Fibroblast of mammary gland (primary cell): ENCODE results near the gene ZNF280B.
"Not testable (repeated sequence)": the region's sequence is repeated elsewhere in the genome, so short reads cannot be mapped to it uniquely, and the experiment has no call there.

Source experiments
- DNase-seq: peaks from one replicate; pipeline ENCODE4 v3.0.0-alpha.2; 2010; ENCODE audit warnings: low read depth
- H3K4me3 ChIP-seq: 2 replicates; pipeline ENCODE4 v1.5.1; 2011; ENCODE audit warnings: low read depth, mild to moderate bottlenecking, low read length, moderate library complexity; ENCODE audit not compliant: control insufficient read depth
- TF ChIP-seq, protein P1 (sequence below): conservative IDR thresholded peaks from 2 replicates; pipeline ENCODE4 v1.5.1; 2011; ENCODE audit warnings: low read depth, low read length, inconsistent platforms; ENCODE audit not compliant: control insufficient read depth, insufficient read depth

Gene ZNF280B

GRCh38 chr22:22536515-22536914 is 28.0 kb upstream of the ZNF280B start:
- TF ChIP-seq, protein P1, sequence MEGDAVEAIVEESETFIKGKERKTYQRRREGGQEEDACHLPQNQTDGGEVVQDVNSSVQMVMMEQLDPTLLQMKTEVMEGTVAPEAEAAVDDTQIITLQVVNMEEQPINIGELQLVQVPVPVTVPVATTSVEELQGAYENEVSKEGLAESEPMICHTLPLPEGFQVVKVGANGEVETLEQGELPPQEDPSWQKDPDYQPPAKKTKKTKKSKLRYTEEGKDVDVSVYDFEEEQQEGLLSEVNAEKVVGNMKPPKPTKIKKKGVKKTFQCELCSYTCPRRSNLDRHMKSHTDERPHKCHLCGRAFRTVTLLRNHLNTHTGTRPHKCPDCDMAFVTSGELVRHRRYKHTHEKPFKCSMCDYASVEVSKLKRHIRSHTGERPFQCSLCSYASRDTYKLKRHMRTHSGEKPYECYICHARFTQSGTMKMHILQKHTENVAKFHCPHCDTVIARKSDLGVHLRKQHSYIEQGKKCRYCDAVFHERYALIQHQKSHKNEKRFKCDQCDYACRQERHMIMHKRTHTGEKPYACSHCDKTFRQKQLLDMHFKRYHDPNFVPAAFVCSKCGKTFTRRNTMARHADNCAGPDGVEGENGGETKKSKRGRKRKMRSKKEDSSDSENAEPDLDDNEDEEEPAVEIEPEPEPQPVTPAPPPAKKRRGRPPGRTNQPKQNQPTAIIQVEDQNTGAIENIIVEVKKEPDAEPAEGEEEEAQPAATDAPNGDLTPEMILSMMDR, result no peak
- no peak overlapping the region for H3K4me3 ChIP-seq
- no peak for DNase-seq

DNA sequence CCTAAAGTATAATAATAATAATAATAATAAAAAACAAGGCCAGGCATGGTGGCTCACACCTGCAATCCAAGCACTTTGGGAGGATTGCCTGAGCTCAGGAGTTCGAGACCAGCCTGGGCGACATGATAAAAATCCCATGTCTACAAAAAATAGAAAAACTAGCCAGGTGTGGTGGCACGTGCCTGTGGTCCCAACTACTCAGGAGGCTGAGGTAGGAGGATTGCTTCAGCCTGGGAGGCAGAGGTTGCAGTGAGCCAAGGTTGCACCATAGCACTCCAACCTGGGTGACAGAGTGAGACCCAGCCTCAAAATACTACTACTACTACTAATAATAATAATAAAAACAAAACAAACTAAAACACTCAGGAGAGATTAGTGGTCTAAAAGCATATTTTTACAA is 27.1 kb upstream of the ZNF280B start:
- TF ChIP-seq, protein P1, result no peak

GRCh38 chr22:22534604-22535415 is 26.3 kb upstream of the ZNF280B start:
- no peak overlapping the region for H3K4me3 ChIP-seq
- DNase-seq, result no peak
- TF ChIP-seq, protein P1, result no peak

More for the DNA sequence above, 27.1 kb upstream of the ZNF280B start:
- no peak overlapping the region for H3K4me3 ChIP-seq
- no peak for DNase-seq

DNA sequence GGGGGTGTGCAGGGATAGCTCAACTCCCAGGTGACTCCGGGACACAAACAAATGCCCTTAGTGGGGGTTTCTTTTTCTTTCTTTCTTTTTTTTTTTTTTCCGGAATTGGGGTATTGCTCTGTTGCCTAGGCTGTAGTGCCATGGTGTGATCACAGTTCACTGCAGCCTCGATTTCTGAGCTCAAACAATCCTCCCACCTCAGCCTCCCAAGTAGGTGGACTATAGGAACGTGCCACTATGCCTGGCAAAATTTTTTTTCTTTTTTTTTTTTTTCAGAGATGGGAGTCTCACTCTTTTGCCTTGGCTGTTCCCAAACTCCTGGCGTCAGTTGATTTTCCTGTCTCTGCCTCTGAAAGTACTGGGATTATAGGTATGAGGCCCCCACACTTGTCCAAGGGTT is 25.3 kb upstream of the ZNF280B start:
- no peak for DNase-seq
- H3K4me3 ChIP-seq, result no peak overlapping the region
- TF ChIP-seq, protein P1, result no peak

DNA sequence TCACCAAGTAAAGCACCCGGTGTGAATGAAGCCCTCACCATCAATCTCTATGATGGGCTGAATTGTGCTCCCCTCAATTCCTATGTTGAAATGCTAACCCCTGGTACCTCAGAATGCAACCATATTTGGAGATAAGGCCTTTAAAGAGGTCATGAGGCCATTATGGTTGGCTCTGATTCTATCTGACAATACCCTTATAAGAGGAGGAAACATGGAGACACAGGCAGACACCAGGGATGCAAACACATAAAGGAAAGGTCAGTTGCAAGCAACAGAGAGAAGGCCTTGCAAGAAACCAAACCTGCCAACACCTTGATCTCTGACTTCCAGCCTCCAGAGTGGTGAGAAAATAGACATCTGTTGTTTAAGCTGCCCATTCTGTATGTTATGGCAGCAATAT is 24.9 kb upstream of the ZNF280B start:
- DNase-seq, result no peak
- no peak overlapping the region for H3K4me3 ChIP-seq
- TF ChIP-seq, protein P1, result no peak

- H3K4me3 ChIP-seq, DNase-seq: not testable (repeated sequence)
Measured at GRCh38 chr22:22532547-22533071, 24.1 kb upstream of the ZNF280B start.

DNA sequence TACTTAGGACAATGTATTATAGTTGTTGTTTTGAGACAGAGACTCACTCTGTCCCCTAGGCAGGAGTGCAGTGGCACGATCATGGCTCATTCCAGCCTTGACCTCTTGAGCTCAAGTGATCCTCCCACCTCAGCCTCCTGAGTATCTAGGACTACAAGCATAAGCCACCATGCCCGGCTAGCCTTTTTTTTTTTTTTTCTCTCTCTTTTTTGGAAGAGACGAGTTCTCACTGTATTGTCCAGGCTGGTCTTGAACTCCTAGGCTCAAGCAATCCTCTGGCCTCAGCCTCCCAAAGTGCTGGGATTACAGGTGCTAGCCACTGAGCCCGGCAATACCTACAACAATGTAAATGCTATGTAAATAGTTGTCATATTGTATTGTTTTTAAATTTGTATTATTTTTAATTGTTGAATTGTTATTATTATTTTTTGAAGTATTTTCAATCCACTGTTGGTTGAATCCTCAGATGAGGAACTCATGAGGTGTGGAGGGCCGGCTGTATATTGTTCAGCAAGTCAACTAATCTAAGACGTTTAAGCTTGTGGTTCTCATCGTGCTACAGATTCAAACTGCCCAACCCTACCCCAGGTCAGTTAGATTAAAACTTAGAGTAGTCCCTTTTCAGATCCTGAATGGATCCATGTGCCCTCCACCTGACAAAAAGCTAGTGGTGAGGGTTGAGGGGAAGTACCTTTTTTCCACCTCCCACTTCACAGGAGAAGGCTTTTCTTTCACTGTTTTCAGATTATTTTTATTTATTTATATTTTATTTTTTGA is 23.4 kb upstream of the ZNF280B start:
- TF ChIP-seq, protein P1, result no peak
- no peak for DNase-seq
- H3K4me3 ChIP-seq, result no peak overlapping the region
